A172 (cell line): Measurements from ENCODE around the gene KCNQ5. TPM values are rescaled to one million over a fixed set of nuclear protein-coding genes. Genes with fewer than 3 reads are reported as not detected.

Experiments used
- DNase-seq: peaks from one replicate; pipeline ENCODE4 v3.0.0-alpha.2; 2015; ENCODE audit warnings: low spot score
- total RNA-seq: library from RNA; depleted of rRNA; stranded (reverse); fragments of >200 nt; shearing (Covaris generic); gene quantifications from 2 replicates; pipeline ENCODE4 v1.2.3, GENCODE V29; 2014

KCNQ5 gene
- total RNA-seq, 1 experiment from 2014 or later: 6.7 TPM

DNA sequence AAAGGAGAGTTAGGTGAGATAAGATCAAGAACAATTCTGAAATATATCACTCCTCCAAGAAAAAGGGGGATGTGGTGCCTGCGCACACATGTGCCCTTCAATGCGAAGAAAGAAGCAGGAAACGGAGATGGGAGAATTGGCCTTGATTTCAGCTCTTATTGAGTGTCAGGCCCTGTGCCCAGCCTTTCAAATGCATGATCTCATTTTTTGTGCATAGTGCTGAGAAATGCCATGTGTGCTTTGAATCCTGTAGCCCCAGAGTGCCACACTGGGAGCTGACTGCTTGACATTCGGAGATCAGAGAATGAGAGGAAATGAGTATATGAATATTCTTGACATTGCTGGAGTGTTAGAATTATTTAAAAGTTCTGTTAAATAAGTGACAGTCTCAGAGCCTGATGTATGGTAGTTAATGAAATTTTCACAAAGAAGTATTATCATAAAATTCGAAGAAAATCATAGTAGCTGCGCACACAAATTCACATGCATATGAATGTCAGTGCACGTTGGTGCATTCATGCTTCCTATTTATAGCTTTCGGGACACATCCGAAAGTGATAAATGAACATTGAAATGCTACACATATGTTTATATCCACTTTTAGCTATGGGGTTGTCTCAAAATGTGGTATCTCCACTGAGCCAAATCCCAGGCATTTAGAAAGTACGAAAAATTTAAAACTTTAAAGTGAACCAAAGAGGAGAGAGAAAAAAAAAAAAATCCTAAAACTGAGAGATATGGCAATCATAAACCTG is 172.0 kb downstream of the KCNQ5 start:
- no peak for DNase-seq

DNA sequence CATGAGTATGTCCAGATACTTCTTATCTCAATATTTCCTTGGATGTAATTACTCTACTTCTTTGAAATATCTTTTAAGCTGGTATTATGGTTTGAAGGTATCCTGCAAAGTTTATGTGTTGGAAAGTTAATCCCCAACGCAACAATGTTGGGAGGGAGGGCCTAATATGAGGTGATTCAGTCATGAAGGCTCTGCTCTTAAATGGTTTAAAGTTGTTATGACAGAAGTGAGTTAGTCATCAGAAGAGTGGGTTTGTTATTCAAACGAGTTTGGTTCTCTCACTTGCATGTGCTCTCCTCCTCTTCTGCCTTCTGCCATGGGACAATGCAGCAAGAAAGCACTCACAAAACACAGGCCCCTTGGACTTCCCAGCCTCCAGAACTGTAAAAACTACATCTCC is 176.3 kb downstream of the KCNQ5 start:
- DNase-seq: peak; percentile 24

DNA sequence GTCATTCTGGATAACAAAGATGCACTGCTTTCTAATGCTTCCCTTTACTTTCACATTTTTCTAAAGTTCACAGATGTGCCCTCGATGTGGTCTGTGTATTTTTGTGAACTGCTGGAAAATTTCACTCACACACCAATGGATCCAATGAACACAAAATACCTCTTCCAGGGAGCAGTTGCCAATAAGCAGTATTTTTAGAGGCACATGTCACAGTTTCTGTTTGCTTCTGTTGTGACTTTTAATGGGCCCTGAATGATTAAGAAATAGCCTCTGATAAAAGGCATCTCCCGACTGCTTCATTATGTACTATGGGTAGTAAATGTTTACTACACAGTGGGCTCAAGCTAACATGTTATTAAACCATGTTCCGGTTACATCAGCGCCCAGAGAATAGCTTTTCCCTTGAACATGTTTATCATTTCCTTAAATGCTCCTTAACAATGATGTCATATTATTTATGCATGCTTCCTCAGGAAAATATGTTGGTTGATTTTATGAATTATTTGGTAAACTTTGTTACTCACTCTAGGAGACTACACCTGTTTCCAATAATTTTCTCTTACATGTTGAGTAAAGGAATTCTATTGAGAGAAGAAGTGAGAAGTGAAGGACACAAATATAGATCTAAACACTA is 188.0 kb downstream of the KCNQ5 start:
- no peak for DNase-seq

DNA sequence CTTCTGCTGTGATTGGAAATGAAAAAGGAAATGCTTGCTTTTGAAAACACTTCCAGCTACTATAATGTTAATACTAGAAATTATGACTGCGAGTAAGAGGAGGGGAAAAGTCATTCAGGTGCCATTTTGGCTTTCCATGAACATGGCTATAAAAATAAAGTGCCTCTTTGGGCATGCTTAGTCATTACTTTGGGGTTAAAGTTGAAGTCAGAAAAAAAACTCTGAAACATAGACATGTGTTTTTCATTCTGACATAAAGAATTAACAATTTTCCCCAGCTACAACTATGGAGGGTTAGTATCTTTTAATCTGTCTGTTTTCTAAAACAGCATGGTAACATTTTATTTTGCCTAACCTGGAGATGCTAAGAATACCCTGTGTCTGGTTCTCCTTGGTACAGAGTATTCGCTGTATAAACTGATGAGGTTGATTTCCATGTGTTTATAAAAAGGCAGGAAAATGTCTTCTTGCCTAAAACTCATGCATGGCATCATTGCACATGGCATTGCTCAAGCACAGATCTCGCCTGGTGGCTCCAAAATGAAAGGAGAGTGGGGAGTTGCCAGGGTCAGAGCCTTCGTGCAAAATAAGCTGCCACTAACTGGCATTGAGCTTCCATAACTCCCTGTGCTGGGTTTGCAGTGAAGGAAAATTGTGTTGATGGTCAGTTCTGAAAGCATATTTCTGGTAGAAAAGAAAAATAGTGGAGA is 188.9 kb downstream of the KCNQ5 start:
- DNase-seq: no peak

DNA sequence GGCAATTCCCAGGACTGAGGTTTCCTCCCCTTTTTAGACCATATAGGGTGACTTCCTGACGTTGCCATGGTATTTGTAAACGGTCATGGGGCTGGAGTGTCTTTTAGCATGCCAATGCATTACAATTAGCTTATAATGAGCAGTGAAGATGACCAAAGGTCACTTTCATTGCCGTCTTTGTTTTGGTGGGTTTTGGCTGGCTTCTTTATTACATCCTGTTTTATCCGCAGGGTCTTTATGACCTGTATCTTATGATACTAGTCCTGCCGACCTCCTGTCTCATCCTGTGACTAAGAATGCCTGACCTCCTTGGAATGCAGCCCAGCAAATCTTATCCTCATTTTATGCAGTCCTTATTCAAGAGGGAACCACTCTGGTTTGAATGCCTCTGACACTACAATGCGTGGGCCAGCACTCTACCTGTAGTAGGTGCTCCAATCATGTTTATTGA is 190.1 kb downstream of the KCNQ5 start:
- peak; percentile 79 for DNase-seq

DNA sequence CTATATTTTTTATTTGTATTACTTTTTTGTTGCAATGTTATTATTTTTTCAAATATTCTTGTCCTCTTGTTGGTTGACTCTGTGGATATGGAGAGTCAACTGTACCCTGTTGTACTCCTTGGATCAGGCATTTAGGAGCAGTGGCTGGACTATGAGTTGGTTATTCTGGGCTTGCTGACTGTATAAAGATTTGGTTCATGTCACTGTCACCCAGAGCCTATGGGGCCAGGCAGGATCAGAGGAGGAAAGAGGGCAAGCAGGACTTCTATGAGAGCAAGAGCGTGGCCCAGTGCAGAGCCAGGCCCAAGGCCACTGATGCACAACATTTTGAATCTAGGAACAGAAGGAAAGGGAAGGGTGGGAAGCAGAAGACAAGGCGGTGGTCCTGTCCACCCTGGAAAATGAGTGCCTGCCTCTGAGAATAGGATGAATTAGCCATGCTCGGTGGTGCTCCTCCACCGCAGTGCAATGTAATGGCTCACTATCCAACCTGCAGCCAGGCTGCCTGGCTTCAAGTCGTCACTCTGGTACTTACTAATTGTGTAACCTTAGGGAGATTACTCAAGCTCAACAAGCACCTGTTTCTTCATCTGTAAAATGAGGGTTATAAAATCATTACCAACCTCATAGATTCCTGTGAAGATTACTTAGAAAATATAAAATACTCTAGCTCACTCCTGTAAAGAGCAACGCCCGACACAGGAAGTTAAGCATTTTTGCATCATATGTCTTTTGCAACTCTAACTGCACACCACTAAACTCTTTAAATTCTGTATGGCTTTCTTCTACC is 192.1 kb downstream of the KCNQ5 start:
- DNase-seq: no peak

DNA sequence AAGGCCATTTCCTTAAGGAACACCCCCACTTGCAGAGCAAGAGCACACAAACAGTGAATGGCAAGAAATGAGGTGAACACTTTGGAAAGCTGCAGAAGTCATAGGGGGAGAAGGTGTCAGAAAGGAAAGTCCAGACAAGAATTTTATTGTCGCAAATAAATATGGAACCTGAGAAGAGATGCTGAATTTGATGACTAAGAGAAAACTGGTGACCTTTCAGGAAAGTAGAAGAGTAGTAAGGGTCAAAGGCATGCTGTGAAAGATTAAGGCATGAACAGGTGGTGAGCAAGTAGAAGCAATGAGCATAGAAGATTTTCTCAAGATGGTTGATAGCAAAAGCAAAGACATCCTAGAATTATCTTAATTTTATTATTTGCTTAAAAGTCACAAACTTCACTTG is 194.2 kb downstream of the KCNQ5 start:
- DNase-seq: no peak

DNA sequence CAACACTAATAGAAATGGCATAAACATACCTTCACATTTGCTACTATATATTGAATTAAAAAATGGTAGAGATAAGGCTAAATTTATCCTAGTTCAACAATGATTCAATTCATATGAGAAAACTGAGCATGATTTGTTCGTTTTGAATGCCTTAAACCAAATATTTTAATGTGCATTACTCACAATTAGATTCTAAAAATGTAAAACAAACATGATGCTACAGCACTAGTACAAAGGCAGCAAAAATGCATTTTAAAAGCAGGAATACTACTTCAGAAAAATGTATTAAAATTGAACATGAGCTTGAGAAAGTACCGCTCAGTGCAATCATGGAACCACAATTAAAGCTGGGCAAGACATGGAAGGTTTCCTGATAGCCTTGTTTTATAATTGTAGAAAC is 195.3 kb downstream of the KCNQ5 start:
- DNase-seq: no peak

DNA sequence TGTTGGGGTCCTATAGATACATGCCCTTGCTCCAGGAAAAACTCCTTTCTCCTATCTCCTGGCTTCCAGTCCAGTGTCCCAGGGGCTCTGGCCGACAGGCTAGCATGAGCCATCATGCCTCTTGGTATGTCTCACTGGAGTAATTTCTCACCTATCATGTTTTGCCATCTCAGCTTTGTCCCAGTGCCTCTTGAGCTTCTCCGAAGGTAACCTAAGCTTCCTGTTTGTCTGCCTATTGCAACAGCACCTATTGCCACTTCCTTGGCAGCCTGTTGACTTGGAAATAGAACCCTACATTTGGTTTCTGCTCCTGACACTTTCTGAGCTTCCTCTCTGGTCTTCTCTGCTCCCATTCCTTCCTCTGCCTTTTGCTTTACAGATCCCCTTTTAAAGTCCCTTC is 197.7 kb downstream of the KCNQ5 start:
- no peak for DNase-seq

DNA sequence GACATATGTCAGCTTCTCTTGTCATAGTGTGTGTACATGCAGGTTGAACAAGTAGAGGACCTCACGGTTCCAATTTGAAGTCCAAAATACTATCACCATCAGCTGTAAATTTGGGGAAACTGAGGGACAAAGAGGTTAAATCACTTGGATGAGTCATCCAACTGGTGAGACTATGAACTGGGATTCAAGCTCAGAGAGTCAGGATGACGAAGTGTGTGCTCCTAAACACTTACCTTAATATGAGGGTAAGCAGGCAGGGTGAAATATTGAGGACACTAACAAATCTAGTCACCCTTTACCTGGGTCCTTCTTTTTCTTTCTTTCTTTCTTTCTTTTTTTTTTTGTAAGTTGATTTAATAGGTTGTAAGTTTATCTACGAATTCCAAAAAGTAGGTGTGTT is 198.3 kb downstream of the KCNQ5 start:
- DNase-seq: no peak

DNA sequence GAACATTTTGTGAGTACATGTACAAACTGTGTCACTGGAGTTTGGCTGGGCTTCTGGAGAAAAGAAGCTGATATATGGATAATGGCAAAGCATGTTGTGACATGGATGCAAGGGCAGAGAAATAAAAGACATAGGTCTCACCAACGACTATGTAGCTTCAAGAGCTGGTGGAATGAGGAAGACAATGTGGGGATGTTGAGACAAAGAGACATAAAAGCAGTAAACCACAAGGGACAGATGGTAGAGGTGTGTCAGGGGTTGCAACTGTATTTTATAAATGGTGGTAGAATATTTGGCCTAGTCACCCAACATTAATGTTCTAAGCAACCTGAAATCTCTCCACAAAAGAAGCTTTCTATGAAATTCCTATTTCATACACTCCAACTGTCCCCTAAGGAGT is 199.0 kb downstream of the KCNQ5 start:
- DNase-seq: no peak

DNA sequence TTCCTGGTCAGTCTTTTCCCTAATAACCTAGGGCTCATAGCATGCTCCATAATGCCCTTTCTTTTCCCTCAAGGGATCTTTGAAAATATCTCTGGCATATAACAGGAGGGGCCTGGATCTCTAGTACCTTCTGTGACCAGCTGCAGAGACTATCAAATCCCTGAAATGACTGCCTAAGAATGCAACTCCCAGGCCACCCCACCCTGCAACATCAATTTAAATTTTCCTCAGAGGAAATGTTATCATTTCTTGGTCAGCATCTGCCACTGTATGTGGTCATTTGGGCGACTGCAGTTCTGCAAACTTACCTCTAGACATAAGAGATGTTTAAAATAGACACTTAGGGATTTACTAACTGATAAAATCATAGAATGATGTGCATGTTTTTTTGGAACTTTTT is 200.2 kb downstream of the KCNQ5 start:
- DNase-seq: no peak

DNA sequence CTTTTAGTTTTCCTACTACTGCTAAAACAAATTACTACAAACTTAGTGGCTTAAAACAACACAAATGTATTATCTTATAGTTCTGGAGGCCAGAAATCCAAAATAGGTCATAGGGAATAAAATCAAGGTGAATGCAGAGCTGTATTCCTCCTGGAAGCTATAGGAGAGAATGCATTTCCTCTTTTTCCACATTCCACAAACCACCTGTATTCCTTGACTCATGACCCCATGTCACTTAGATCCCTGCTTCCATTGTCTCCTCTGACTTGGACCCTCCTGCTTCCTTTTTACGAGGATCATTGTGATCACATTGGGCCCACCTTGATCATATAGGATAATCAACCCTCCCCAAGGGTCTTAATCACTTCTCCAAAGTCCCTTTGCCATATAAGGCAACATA is 200.8 kb downstream of the KCNQ5 start:
- no peak for DNase-seq

DNA sequence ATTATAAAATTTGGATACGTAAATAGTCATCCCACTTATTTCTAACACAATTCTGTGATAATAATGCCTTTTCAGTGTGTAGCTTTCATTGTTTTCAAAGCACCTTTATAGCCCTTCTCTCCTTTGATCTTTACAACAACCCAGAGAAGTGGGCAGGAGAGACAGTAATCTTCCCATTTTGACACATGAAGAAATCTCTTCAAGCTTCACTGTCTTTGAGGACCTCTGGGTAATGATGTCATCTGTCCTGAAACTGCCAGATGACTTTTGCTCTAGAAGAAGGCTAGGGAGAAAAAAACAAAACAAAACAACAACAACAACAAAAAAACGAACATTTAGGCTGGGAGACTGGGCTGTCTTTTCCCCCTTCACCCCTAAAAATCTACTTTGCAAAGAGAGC is 203.0 kb downstream of the KCNQ5 start:
- DNase-seq: no peak

DNA sequence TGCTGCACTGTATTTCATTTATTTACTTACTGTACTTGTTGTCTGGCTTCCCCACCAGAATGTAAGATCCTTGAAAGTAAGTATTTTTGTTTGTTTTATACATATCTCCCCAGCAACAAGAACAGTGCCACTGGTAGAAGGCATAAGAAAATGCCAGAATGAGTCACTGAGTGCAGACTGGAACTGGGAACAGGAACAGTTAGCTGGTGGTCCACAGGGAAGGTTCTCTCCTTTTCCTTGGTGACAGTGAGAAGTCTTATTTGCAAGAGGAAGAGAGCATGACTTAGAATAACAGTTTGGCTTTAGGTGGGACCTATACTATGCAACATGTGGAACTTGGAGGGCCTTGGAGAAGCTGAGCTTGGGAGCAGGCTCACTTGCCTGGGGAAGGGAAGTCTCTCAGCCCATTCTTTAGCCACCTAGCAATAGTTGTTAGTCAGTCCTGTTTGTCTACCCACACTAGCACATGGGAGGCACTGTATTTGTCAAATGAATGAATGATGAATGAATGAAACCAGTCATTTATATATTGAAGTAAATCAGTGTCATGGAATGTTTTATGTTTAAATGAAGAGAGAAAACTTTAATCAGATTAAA is 203.5 kb downstream of the KCNQ5 start:
- peak; percentile 10 for DNase-seq

DNA sequence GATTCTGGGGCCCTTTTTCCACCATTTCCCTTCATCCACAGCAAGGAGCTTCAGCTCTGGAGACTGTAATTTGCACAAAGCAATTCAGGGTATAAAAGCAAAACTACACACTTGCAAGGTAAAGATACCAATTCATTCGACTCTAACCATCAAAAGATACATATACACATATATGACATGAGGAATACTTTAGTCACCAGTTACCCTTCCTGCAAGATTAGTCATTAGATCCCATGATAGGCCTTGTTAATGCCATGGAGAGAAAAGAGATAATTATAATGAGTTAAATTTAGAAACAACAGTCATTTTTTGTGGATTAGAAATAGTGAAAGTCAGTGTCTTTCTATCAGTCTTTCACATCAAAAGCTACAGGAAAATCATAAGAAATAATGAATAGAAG is 204.2 kb downstream of the KCNQ5 start:
- DNase-seq: peak; percentile 50

DNA sequence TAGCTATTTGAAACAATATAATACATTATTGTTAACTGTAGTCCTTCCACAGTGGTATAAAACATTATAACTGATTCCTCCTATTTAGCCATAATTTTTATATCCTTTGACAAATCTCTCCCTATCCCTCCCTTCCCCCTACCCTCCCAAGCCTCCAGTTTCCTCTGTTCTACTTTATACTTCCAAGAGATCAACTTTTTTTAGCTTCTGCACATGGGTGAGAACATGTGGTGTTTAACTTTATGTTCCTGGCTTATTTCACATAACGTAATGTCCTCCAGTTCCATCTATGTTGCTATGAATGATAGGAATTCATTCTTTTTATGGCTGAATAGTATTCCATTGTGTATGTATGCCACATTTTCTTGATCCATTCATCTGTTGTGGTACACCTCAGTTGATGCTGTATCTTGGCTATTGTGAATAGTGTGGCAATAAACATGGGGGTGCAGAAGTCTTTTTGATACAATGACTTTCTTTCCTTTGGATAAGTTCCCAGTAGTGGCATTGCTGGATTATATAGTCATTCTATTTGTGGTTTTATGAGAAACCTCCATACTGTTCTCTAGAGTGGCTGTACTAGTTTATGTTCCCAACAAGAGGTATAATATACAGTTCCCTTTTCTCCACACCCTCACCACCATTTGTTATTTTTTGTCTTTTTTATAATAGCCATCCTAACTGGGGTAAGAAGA is 205.0 kb downstream of the KCNQ5 start:
- peak; percentile 86 for DNase-seq

DNA sequence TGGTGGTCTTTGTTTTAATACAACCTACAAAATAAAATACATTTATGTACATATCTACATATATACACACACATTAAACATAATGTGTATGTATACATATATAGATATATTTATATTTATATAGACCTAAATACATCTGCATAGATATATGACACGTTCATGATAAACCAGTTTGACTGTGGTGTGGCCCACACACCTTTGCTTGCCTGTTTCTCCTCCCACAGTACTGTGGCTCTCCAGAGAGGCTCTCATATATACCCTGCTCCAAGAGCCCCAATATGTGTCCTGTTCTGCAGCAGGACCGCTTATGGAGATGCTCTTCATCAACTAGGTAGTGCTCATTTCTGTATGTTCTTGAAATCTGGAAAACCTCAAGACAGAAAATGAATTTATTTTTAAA is 207.0 kb downstream of the KCNQ5 start:
- no peak for DNase-seq

DNA sequence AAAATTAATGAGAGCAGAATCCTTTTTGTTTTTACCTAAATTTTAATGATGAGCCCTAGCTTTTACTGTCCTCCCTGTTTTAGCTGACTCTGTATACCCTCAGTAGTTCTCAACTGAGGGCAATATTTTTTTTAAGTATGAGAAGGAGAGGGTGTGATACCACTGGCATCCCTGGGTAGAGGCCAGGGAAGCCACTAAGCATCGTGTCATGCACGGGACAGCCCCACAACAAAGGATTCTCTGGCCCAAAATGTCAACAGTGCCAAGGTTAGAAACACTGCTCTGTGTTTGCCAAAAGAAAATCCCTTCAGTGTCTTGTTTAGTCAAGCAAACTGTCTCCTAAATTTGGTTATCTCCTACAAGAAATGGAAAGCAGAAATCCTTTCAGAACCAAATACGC is 210.4 kb downstream of the KCNQ5 start:
- no peak for DNase-seq

DNA sequence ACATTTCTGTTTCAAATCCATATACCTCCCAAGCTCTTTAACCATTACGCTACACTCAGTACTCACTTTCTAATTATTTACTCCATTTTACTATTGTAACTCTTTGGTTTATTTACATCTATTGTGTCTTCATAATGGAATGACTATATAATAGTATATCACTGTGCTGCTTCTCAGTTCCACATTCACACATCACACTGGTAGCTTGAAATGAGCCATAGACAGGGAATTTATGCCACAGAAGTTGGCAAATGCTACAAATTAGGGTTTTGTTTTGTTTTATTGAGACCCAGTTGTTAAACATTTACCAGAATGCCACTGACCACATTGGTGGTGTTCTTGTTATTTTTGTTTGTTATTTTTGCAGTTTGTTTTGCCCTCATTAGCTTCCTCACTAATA is 213.9 kb downstream of the KCNQ5 start:
- DNase-seq: no peak

DNA sequence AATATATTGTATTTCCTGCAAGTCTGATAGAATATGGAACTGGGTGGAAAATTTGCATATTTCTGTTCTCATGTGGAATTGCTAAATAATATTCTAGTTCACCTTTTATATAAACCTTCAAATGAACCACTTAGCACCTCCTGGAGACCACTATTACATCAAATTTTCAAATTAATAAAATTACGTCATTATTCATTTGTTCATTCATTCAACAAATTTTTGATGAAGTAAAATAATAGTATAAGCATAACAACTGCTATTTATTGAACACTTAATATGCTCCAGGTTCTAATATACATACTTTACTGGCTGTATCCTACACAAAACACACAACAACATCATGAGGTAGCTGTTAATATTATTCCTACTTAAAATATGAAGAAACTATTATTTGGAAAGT is 215.1 kb downstream of the KCNQ5 start:
- DNase-seq: no peak
